HepG2 (cell line): Measurements from ENCODE around the gene TRIM25. TPM values are rescaled to one million over a fixed set of nuclear protein-coding genes. Genes with fewer than 3 reads are reported as not detected.

ENCODE experiments used
- ARNT2 ChIP-seq: sonication (generic); formaldehyde crosslinking; IDR thresholded peaks from 2 replicates; pipeline ENCODE4 v1.8.0; 2022; ENCODE audit warnings: mild to moderate bottlenecking, low read depth, missing genetic modification reagents, moderate library complexity
- CENPT ChIP-seq: sonication (generic); formaldehyde crosslinking; IDR thresholded peaks from 2 replicates; pipeline ENCODE4 v1.8.0; 2022; ENCODE audit warnings: low read depth, mild to moderate bottlenecking, moderate library complexity, missing genetic modification reagents
- CHD2 ChIP-seq: IDR thresholded peaks from 2 replicates; pipeline ENCODE4 v1.6.1; 2011; ENCODE audit warnings: low read depth, low read length, improper control_type of control experiment
- ZFP82 ChIP-seq: sonication (generic); formaldehyde crosslinking; IDR thresholded peaks from 2 replicates; pipeline ENCODE4 v1.5.1; 2020; ENCODE audit warnings: mild to moderate bottlenecking, missing genetic modification reagents, borderline replicate concordance
- ZNF432 ChIP-seq: sonication (generic); formaldehyde crosslinking; IDR thresholded peaks from 2 replicates; pipeline ENCODE4 v1.5.0; 2020; ENCODE audit warnings: missing genetic modification reagents, mild to moderate bottlenecking, borderline replicate concordance
- ZNF510 ChIP-seq: sonication (generic); formaldehyde crosslinking; IDR thresholded peaks from 2 replicates; pipeline ENCODE4 v1.4.0; 2020; ENCODE audit warnings: low read depth, mild to moderate bottlenecking, missing genetic modification reagents
- ZNF839 ChIP-seq: sonication (generic); formaldehyde crosslinking; IDR thresholded peaks from 2 replicates; pipeline ENCODE4 v1.4.0; 2020; ENCODE audit warnings: missing genetic modification reagents, mild to moderate bottlenecking, borderline replicate concordance
- polyA plus RNA-seq, 8 experiments: library from polyadenylated mRNA; depleted of rRNA in 3 of 8; stranded (reverse) in 7 of 8; unstranded in 1 of 8; fragments of >200 nt; fragmentation: Illumina TruSeq in 4 of 8; extraction: Trizol in 4 of 8; gene quantifications; 2 replicates each; pipeline versions ENCODE4 v1.2.1 to v1.2.3, GENCODE V29; 2011 to 2016; ENCODE audit warnings: low read depth in 4 of 8, missing spikeins in 1 of 8, mixed read lengths in 1 of 8; ENCODE audit not compliant: insufficient read depth in 1 of 8
- total RNA-seq, 5 experiments: library from RNA; depleted of rRNA; stranded (reverse); fragments of >200 nt; fragmentation: Illumina TruSeq; extraction: Trizol; gene quantifications; 2 replicates each; pipeline ENCODE4 v1.2.3, GENCODE V29; 2016; ENCODE audit warnings: low read depth in 1 of 5
- TF ChIP-seq, protein P1 (sequence below): IDR thresholded peaks from 2 replicates; pipeline ENCODE4 v1.6.1; 2012; ENCODE audit warnings: low read depth, low read length, improper control_type of control experiment
- TF ChIP-seq, protein P2 (sequence below): sonication (generic); formaldehyde crosslinking; IDR thresholded peaks from 2 replicates; pipeline ENCODE4 v1.4.0; 2020; ENCODE audit warnings: mild to moderate bottlenecking, missing genetic modification reagents
- TF ChIP-seq, protein P3 (sequence below): sonication (generic); formaldehyde crosslinking; IDR thresholded peaks from 2 replicates; pipeline ENCODE4 v1.4.0; 2020; ENCODE audit warnings: missing genetic modification reagents
- TF ChIP-seq, protein P4 (sequence below): sonication (generic); formaldehyde crosslinking; IDR thresholded peaks from 2 replicates; pipeline ENCODE4 v1.5.1; 2020; ENCODE audit warnings: missing genetic modification reagents, mild to moderate bottlenecking, borderline replicate concordance
- TF ChIP-seq, protein P5 (sequence below): sonication (generic); formaldehyde crosslinking; IDR thresholded peaks from 2 replicates; pipeline ENCODE4 v1.4.0; 2020; ENCODE audit warnings: missing genetic modification reagents, mild to moderate bottlenecking, borderline replicate concordance
- TF ChIP-seq, protein P6 (sequence below): IDR thresholded peaks from 2 replicates; pipeline ENCODE4 v1.6.1; 2016; ENCODE audit warnings: mild to moderate bottlenecking

TRIM25 gene
- total and polyA plus RNA-seq, 2 of the 13 experiments (the other 11 are each of a cell fraction or from before 2014, with no cell fraction given) = 30.8 to 42.2 TPM

DNA sequence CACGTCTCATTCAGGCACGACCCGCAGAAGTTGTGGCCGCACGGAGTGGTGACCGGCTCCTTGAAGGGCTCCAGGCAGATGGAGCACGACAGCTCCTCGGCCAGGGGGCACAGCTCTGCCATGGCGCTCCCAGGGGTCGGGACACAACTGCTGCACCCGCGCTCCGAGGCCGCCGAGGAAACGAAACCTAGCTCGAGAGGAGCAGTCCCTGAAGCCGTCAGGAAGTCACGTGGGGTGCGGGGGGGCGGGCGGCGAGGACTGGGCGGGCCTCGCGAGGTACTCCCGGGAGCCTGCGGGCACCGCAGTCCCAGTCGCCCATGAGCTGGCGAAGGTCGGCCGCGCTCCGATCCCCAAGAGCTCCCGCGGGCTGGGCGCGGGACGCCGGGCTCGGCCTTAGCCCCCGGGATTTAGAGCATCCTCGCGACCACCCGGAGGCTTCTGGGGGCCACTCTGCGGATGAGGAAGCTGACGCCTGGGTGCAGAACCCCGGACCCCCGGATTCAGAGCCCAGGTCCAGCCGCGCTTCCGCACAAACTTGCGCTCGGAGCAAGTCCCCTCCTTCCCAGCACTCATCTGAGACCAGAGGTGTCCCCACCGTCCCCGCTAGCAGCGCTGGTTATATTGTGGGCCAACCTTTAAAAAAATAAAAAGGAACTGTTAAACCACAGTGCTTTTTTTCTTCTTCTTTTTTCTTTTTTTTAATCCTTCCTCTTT is at the start of gene TRIM25 (continued):
- TF ChIP-seq, protein P1, sequence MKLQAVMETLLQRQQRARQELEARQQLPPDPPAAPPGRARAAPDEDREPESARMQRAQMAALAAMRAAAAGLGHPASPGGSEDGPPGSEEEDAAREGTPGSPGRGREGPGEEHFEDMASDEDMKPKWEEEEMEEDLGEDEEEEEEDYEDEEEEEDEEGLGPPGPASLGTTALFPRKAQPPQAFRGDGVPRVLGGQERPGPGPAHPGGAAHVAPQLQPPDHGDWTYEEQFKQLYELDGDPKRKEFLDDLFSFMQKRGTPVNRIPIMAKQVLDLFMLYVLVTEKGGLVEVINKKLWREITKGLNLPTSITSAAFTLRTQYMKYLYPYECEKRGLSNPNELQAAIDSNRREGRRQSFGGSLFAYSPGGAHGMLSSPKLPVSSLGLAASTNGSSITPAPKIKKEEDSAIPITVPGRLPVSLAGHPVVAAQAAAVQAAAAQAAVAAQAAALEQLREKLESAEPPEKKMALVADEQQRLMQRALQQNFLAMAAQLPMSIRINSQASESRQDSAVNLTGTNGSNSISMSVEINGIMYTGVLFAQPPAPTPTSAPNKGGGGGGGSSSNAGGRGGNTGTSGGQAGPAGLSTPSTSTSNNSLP = no peak
- TF ChIP-seq, protein P2, sequence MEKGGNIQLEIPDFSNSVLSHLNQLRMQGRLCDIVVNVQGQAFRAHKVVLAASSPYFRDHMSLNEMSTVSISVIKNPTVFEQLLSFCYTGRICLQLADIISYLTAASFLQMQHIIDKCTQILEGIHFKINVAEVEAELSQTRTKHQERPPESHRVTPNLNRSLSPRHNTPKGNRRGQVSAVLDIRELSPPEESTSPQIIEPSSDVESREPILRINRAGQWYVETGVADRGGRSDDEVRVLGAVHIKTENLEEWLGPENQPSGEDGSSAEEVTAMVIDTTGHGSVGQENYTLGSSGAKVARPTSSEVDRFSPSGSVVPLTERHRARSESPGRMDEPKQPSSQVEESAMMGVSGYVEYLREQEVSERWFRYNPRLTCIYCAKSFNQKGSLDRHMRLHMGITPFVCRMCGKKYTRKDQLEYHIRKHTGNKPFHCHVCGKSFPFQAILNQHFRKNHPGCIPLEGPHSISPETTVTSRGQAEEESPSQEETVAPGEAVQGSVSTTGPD (CRISPR knock-in tag) = no peak
- TF ChIP-seq ZNF432 (CRISPR knock-in tag) (0 out of 2 replicates have a peak, but pooled peaks have one; percentile 80), CENPT (no peak), ARNT2 (peak; percentile 93; the same call in 1 of the 2 replicates), ZNF839 (CRISPR knock-in tag) (peak; percentile 91; the same call in 1 of the 2 replicates), ZNF510 (peak; percentile 97; the same call in 1 of the 2 replicates), ZFP82 (CRISPR knock-in tag) (peak; percentile 63; the same call in 1 of the 2 replicates), CHD2 (peak; percentile 91)
- TF ChIP-seq, protein P3, sequence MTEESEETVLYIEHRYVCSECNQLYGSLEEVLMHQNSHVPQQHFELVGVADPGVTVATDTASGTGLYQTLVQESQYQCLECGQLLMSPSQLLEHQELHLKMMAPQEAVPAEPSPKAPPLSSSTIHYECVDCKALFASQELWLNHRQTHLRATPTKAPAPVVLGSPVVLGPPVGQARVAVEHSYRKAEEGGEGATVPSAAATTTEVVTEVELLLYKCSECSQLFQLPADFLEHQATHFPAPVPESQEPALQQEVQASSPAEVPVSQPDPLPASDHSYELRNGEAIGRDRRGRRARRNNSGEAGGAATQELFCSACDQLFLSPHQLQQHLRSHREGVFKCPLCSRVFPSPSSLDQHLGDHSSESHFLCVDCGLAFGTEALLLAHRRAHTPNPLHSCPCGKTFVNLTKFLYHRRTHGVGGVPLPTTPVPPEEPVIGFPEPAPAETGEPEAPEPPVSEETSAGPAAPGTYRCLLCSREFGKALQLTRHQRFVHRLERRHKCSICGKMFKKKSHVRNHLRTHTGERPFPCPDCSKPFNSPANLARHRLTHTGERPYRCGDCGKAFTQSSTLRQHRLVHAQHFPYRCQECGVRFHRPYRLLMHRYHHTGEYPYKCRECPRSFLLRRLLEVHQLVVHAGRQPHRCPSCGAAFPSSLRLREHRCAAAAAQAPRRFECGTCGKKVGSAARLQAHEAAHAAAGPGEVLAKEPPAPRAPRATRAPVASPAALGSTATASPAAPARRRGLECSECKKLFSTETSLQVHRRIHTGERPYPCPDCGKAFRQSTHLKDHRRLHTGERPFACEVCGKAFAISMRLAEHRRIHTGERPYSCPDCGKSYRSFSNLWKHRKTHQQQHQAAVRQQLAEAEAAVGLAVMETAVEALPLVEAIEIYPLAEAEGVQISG = peak; percentile 84
- TF ChIP-seq, protein P4, sequence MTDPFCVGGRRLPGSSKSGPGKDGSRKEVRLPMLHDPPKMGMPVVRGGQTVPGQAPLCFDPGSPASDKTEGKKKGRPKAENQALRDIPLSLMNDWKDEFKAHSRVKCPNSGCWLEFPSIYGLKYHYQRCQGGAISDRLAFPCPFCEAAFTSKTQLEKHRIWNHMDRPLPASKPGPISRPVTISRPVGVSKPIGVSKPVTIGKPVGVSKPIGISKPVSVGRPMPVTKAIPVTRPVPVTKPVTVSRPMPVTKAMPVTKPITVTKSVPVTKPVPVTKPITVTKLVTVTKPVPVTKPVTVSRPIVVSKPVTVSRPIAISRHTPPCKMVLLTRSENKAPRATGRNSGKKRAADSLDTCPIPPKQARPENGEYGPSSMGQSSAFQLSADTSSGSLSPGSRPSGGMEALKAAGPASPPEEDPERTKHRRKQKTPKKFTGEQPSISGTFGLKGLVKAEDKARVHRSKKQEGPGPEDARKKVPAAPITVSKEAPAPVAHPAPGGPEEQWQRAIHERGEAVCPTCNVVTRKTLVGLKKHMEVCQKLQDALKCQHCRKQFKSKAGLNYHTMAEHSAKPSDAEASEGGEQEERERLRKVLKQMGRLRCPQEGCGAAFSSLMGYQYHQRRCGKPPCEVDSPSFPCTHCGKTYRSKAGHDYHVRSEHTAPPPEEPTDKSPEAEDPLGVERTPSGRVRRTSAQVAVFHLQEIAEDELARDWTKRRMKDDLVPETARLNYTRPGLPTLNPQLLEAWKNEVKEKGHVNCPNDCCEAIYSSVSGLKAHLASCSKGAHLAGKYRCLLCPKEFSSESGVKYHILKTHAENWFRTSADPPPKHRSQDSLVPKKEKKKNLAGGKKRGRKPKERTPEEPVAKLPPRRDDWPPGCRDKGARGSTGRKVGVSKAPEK (CRISPR knock-in tag) = no peak
- TF ChIP-seq, protein P5, sequence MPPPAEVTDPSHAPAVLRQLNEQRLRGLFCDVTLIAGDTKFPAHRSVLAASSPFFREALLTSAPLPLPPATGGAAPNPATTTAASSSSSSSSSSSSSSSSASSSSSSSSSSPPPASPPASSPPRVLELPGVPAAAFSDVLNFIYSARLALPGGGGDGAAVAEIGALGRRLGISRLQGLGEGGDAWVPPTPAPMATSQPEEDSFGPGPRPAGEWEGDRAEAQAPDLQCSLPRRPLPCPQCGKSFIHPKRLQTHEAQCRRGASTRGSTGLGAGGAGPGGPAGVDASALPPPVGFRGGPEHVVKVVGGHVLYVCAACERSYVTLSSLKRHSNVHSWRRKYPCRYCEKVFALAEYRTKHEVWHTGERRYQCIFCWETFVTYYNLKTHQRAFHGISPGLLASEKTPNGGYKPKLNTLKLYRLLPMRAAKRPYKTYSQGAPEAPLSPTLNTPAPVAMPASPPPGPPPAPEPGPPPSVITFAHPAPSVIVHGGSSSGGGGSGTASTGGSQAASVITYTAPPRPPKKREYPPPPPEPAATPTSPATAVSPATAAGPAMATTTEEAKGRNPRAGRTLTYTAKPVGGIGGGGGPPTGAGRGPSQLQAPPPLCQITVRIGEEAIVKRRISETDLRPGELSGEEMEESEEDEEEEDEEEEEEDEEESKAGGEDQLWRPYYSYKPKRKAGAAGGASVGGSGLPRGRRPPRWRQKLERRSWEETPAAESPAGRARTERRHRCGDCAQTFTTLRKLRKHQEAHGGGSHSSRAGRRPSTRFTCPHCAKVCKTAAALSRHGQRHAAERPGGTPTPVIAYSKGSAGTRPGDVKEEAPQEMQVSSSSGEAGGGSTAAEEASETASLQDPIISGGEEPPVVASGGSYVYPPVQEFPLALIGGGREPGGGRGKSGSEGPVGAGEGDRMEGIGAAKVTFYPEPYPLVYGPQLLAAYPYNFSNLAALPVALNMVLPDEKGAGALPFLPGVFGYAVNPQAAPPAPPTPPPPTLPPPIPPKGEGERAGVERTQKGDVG = peak; percentile 84; the same call in 1 of the 2 replicates
- TF ChIP-seq, protein P6, sequence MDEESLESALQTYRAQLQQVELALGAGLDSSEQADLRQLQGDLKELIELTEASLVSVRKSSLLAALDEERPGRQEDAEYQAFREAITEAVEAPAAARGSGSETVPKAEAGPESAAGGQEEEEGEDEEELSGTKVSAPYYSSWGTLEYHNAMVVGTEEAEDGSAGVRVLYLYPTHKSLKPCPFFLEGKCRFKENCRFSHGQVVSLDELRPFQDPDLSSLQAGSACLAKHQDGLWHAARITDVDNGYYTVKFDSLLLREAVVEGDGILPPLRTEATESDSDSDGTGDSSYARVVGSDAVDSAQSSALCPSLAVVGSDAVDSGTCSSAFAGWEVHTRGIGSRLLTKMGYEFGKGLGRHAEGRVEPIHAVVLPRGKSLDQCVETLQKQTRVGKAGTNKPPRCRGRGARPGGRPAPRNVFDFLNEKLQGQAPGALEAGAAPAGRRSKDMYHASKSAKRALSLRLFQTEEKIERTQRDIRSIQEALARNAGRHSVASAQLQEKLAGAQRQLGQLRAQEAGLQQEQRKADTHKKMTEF (CRISPR knock-in tag) = peak; percentile 95
